Measurements from ENCODE around the gene BBS12.

The BBS12 gene

DNA sequence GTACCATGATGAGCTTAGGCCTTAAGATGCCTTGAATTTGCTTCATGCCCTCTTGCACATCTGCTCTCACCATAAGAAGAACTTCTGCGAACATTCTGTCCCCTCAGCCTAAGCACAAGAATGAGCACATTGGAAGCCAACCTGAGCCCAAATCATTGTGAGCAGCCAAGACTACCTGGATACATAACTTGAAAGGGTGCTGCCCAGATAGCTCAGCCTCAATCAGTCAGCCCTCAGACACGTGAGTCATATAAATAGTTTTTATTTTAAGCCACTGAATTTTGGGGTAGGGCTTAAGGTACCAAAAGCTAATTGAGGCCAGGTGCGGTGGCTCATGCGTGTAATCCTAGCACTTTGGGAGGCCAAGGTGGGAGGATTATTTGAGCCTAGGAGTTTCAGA, 27.5 kb upstream of the BBS12 start:
- TF ChIP-seq CTCF (IDR thresholded peaks at IDR 0.05; ENCODE audit: borderline replicate concordance, insufficient read depth, low read depth, low read length): no peak
- no peak overlapping the region for H3K4me3 ChIP-seq (ENCODE audit: low read depth, low read length)

GRCh38 chr4:122705547-122706117, 26.9 kb upstream of the BBS12 start:
- H3K4me3 ChIP-seq (ENCODE audit: low read depth, low read length): no peak overlapping the region
- TF ChIP-seq CTCF (IDR thresholded peaks at IDR 0.05; ENCODE audit: borderline replicate concordance, insufficient read depth, low read depth, low read length): no peak

GRCh38 chr4:122706511-122706910, 26.0 kb upstream of the BBS12 start:
- no peak overlapping the region for H3K4me3 ChIP-seq (ENCODE audit: low read depth, low read length)
- TF ChIP-seq CTCF (IDR thresholded peaks at IDR 0.05; ENCODE audit: borderline replicate concordance, insufficient read depth, low read depth, low read length): no peak

DNA sequence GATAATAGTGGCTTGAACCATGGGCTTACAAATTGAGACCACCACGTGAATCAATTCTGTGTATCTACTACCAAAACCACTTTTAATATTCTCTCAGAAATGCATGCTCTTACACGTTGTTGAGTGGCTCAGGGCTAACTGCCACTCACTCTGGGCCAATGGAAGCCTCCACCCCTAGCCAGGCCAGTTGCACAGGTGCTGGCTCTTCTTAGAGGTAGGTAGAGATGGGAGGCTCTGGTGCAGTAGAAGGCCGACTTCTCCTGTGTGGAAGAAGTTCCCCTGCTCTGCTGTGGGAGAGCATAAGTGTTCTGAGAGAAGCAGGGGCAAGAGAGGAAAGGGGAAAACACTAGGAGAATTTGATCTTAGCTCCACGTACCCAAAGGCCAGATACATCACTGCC, 25.0 kb upstream of the BBS12 start:
- no peak for TF ChIP-seq CTCF (IDR thresholded peaks at IDR 0.05; ENCODE audit: borderline replicate concordance, insufficient read depth, low read depth, low read length)
- H3K4me3 ChIP-seq (ENCODE audit: low read depth, low read length): no peak overlapping the region

DNA sequence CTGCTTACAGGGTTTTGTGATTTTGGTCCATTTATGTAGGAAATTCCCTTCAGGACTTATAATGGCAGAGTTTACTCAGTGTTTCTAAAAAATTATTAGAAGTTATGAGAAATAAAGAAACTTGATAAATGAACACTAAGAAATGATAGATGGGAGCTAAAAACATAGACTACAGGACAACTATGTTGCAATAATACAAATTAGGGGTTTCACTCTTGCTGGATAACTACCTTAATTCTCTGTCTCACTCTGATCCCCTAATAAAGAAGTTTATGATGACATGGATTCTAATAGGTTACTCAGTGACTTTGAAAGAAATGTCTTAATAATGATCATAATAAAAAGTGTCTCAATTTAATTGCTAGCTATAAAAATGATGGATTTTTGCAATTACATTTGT, 23.3 kb upstream of the BBS12 start:
- no peak overlapping the region for H3K4me3 ChIP-seq (ENCODE audit: low read depth, low read length)
- TF ChIP-seq CTCF (IDR thresholded peaks at IDR 0.05; ENCODE audit: borderline replicate concordance, insufficient read depth, low read depth, low read length): no peak

GRCh38 chr4:122710434-122711308, 21.8 kb upstream of the BBS12 start:
- no peak for TF ChIP-seq CTCF (IDR thresholded peaks at IDR 0.05; ENCODE audit: borderline replicate concordance, insufficient read depth, low read depth, low read length)

GRCh38 chr4:122711919-122712318, 20.6 kb upstream of the BBS12 start:
- no peak overlapping the region for H3K4me3 ChIP-seq (ENCODE audit: low read depth, low read length)
- TF ChIP-seq CTCF (IDR thresholded peaks at IDR 0.05; ENCODE audit: borderline replicate concordance, insufficient read depth, low read depth, low read length): no peak

More at GRCh38 chr4:122710434-122711308, 21.8 kb upstream of the BBS12 start:
- no peak overlapping the region for H3K4me3 ChIP-seq (ENCODE audit: low read depth, low read length)

All from GM12875 (cell line).